ENCODE data around the gene ACOXL. TPM values are rescaled to one million over a fixed set of nuclear protein-coding genes. Genes with fewer than 3 reads are reported as not detected.
A peak's percentile ranks its signal among the peaks of the same experiment; 100 is the strongest.

The ACOXL gene
- total and polyA plus RNA-seq, 9 of the 15 experiments (the other 6 are each of a cell fraction or from before 2014, with no cell fraction given): 0.31 to 0.56 TPM; not detected in 7

DNA sequence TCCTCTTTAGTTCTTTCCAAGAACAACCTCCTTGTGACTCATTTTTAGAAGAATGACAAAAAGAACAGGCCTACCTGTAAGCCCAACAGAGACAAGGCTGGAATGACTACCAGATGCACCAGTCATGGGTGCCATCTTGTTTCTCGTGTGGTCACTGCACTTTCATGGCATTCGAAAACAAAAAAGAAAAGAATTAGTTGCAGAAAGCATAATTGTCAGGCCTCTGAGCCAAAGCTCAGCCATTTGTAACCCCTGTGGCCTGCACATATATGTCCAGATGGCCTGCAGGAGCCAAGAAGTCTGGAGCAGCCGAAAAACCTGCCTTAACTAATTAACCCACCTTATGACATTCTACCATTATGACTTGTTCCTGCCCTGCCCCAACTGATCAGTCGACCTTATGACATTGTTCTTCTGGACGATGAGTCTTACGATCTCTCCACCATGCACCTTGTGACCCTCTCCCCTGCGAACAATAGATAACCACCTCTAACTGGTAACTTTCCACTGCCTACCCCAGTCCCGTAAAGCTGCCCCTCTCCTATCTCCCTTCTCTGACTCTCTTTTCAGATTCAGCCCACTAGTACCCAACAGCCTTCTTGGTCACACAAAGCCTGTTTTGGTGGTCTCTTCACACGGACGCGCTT, 40.6 kb upstream of the ACOXL start (continued):
- TF ChIP-seq, protein P1, sequence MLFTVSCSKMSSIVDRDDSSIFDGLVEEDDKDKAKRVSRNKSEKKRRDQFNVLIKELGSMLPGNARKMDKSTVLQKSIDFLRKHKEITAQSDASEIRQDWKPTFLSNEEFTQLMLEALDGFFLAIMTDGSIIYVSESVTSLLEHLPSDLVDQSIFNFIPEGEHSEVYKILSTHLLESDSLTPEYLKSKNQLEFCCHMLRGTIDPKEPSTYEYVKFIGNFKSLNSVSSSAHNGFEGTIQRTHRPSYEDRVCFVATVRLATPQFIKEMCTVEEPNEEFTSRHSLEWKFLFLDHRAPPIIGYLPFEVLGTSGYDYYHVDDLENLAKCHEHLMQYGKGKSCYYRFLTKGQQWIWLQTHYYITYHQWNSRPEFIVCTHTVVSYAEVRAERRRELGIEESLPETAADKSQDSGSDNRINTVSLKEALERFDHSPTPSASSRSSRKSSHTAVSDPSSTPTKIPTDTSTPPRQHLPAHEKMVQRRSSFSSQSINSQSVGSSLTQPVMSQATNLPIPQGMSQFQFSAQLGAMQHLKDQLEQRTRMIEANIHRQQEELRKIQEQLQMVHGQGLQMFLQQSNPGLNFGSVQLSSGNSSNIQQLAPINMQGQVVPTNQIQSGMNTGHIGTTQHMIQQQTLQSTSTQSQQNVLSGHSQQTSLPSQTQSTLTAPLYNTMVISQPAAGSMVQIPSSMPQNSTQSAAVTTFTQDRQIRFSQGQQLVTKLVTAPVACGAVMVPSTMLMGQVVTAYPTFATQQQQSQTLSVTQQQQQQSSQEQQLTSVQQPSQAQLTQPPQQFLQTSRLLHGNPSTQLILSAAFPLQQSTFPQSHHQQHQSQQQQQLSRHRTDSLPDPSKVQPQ (CRISPR knock-in tag; IDR thresholded peaks at IDR 0.05; ENCODE audit: borderline replicate concordance): no peak
- TF ChIP-seq, protein P2, sequence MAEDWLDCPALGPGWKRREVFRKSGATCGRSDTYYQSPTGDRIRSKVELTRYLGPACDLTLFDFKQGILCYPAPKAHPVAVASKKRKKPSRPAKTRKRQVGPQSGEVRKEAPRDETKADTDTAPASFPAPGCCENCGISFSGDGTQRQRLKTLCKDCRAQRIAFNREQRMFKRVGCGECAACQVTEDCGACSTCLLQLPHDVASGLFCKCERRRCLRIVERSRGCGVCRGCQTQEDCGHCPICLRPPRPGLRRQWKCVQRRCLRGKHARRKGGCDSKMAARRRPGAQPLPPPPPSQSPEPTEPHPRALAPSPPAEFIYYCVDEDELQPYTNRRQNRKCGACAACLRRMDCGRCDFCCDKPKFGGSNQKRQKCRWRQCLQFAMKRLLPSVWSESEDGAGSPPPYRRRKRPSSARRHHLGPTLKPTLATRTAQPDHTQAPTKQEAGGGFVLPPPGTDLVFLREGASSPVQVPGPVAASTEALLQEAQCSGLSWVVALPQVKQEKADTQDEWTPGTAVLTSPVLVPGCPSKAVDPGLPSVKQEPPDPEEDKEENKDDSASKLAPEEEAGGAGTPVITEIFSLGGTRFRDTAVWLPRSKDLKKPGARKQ (CRISPR knock-in tag; IDR thresholded peaks at IDR 0.05): no peak
- peak; percentile 42; the same call in 1 of the 2 replicates for TF ChIP-seq NCOA1 (IDR thresholded peaks at IDR 0.05; ENCODE audit: low read depth)
- TF ChIP-seq DPF2 (IDR thresholded peaks at IDR 0.05): peak; percentile 83
- TF ChIP-seq ZNF830 (CRISPR knock-in tag; IDR thresholded peaks at IDR 0.05): no peak
- TF ChIP-seq PYGO2 (tag; IDR thresholded peaks at IDR 0.05): peak; percentile 77
- no peak for TF ChIP-seq KAT2B (IDR thresholded peaks at IDR 0.05; ENCODE audit: low read depth, low read length)
- no peak for TF ChIP-seq SNIP1 (IDR thresholded peaks at IDR 0.05; ENCODE audit: low read depth)
- no peak for TF ChIP-seq POLR2AphosphoS2 (IDR thresholded peaks at IDR 0.05; ENCODE audit: low read length)
- TF ChIP-seq, protein P3, sequence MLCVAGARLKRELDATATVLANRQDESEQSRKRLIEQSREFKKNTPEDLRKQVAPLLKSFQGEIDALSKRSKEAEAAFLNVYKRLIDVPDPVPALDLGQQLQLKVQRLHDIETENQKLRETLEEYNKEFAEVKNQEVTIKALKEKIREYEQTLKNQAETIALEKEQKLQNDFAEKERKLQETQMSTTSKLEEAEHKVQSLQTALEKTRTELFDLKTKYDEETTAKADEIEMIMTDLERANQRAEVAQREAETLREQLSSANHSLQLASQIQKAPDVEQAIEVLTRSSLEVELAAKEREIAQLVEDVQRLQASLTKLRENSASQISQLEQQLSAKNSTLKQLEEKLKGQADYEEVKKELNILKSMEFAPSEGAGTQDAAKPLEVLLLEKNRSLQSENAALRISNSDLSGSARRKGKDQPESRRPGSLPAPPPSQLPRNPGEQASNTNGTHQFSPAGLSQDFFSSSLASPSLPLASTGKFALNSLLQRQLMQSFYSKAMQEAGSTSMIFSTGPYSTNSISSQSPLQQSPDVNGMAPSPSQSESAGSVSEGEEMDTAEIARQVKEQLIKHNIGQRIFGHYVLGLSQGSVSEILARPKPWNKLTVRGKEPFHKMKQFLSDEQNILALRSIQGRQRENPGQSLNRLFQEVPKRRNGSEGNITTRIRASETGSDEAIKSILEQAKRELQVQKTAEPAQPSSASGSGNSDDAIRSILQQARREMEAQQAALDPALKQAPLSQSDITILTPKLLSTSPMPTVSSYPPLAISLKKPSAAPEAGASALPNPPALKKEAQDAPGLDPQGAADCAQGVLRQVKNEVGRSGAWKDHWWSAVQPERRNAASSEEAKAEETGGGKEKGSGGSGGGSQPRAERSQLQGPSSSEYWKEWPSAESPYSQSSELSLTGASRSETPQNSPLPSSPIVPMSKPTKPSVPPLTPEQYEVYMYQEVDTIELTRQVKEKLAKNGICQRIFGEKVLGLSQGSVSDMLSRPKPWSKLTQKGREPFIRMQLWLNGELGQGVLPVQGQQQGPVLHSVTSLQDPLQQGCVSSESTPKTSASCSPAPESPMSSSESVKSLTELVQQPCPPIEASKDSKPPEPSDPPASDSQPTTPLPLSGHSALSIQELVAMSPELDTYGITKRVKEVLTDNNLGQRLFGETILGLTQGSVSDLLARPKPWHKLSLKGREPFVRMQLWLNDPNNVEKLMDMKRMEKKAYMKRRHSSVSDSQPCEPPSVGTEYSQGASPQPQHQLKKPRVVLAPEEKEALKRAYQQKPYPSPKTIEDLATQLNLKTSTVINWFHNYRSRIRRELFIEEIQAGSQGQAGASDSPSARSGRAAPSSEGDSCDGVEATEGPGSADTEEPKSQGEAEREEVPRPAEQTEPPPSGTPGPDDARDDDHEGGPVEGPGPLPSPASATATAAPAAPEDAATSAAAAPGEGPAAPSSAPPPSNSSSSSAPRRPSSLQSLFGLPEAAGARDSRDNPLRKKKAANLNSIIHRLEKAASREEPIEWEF (CRISPR knock-in tag; IDR thresholded peaks at IDR 0.05): 0 out of 2 replicates have a peak, but pooled peaks have one; percentile 63
- TF ChIP-seq CSDE1 (IDR thresholded peaks at IDR 0.05): no peak
- no peak for TF ChIP-seq ZKSCAN8 (CRISPR knock-in tag; IDR thresholded peaks at IDR 0.05)
- TF ChIP-seq, protein P4, sequence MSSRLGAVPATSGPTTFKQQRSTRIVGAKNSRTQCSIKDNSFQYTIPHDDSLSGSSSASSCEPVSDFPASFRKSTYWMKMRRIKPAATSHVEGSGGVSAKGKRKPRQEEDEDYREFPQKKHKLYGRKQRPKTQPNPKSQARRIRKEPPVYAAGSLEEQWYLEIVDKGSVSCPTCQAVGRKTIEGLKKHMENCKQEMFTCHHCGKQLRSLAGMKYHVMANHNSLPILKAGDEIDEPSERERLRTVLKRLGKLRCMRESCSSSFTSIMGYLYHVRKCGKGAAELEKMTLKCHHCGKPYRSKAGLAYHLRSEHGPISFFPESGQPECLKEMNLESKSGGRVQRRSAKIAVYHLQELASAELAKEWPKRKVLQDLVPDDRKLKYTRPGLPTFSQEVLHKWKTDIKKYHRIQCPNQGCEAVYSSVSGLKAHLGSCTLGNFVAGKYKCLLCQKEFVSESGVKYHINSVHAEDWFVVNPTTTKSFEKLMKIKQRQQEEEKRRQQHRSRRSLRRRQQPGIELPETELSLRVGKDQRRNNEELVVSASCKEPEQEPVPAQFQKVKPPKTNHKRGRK (tag; IDR thresholded peaks at IDR 0.05): no peak

Measured in K562 (cell line).